Kidney epithelial cell (primary cell): ENCODE data around the gene SRSF12. TPM values are rescaled to one million over a fixed set of nuclear protein-coding genes. Genes with fewer than 3 reads are reported as not detected.

Source experiments
- DNase-seq: peaks from one replicate; pipeline ENCODE4 v3.0.0-alpha.2; 2010; ENCODE audit warnings: low read depth
- H3K27me3 ChIP-seq: 2 replicates; pipeline ENCODE4 v1.6.0; 2011; ENCODE audit warnings: low read length; ENCODE audit not compliant: control insufficient read depth, insufficient read depth
- H3K36me3 ChIP-seq: 2 replicates; pipeline ENCODE4 v1.5.1; 2011; ENCODE audit warnings: low read length; ENCODE audit not compliant: control insufficient read depth, insufficient read depth
- H3K4me3 ChIP-seq: 2 replicates; pipeline ENCODE4 v1.5.1; 2011; ENCODE audit warnings: low read depth, mild to moderate bottlenecking, control low read depth, low read length
- CTCF ChIP-seq: IDR thresholded peaks from 2 replicates; pipeline ENCODE4 v1.5.1; 2011; ENCODE audit warnings: mild to moderate bottlenecking, moderate library complexity, low read length, control low read depth, inconsistent platforms; ENCODE audit not compliant: insufficient read depth, poor library complexity, severe bottlenecking
- total RNA-seq: library from RNA; depleted of rRNA; stranded (reverse); fragments of >200 nt; gene quantifications from 2 replicates; pipeline ENCODE4 v1.2.3, GENCODE V29; 2015

The SRSF12 gene
- total RNA-seq, 1 donor from 2014 or later = 10.1 TPM

- Histone ChIP-seq H3K27me3 (no peaks in the 10 kb centered on the region), H3K4me3 (no peak overlapping the region), H3K36me3 (no peaks in the 10 kb centered on the region)
- peak; percentile 85 for DNase-seq
- TF ChIP-seq CTCF = no peak
These were observed 2.5 kb upstream of the SRSF12 start for GRCh38 chr6:89120371-89120770.

- no peak for TF ChIP-seq CTCF
- Histone ChIP-seq H3K36me3 (no peaks in the 10 kb centered on the region), H3K4me3 (no peak overlapping the region), H3K27me3 (no peaks in the 10 kb centered on the region)
- DNase-seq = no peak
These were observed 1.1 kb upstream of the SRSF12 start for GRCh38 chr6:89118931-89119330.

GRCh38 chr6:89116702-89117101, 1.2 kb downstream of the SRSF12 start:
- Histone ChIP-seq H3K4me3 (peak overlapping the region; percentile 82), H3K27me3 (no peaks in the 10 kb centered on the region), H3K36me3 (no peaks in the 10 kb centered on the region)
- DNase-seq = no peak
- TF ChIP-seq CTCF = no peak

GRCh38 chr6:89111933-89112332, 5.9 kb downstream of the SRSF12 start:
- Histone ChIP-seq H3K27me3 (no peaks in the 10 kb centered on the region), H3K36me3 (no peaks in the 10 kb centered on the region), H3K4me3 (no peak overlapping the region)
- no peak for DNase-seq
- TF ChIP-seq CTCF = no peak

- Histone ChIP-seq H3K27me3 (no peaks in the 10 kb centered on the region), H3K4me3 (no peak overlapping the region), H3K36me3 (no peaks in the 10 kb centered on the region)
- no peak for TF ChIP-seq CTCF
- DNase-seq = no peak
These were observed 7.6 kb downstream of the SRSF12 start for GRCh38 chr6:89110284-89110683.

GRCh38 chr6:89100114-89100513, 17.8 kb downstream of the SRSF12 start:
- TF ChIP-seq CTCF = no peak
- Histone ChIP-seq H3K36me3 (no peaks in the 10 kb centered on the region), H3K4me3 (no peak overlapping the region), H3K27me3 (no peaks in the 10 kb centered on the region)
- DNase-seq = no peak
